WERI-Rb-1 (cell line): ENCODE data around the gene UGGT2.
"Not testable (repeated sequence)": the region's sequence is repeated elsewhere in the genome, so short reads cannot be mapped to it uniquely, and the experiment has no call there.

Experiments
- DNase-seq: peaks from one replicate; pipeline ENCODE4 v3.0.0-alpha.2; 2020
- H3K27ac ChIP-seq: fragments of 250-450 bp; sonication (Bioruptor Pico); 2 replicates; pipeline ENCODE4 v1.5.1; 2020; ENCODE audit warnings: mild to moderate bottlenecking, moderate library complexity
- H3K27me3 ChIP-seq: fragments of 250-450 bp; sonication (Bioruptor Pico); 2 replicates; pipeline ENCODE4 v1.5.1; 2021; ENCODE audit warnings: mild to moderate bottlenecking, low read depth, moderate library complexity; ENCODE audit not compliant: insufficient read depth, severe bottlenecking
- H3K36me3 ChIP-seq: fragments of 250-450 bp; sonication (Bioruptor Pico); 2 replicates; pipeline ENCODE4 v1.5.1; 2020; ENCODE audit warnings: mild to moderate bottlenecking, moderate library complexity
- H3K4me3 ChIP-seq: 2 replicates; pipeline ENCODE4 v1.5.1; 2011; ENCODE audit warnings: low read depth, mild to moderate bottlenecking, control low read depth, low read length
- H3K9me3 ChIP-seq: fragments of 250-450 bp; sonication (Bioruptor Pico); 2 replicates; pipeline ENCODE4 v1.5.1; 2021; ENCODE audit warnings: mild to moderate bottlenecking, moderate library complexity; ENCODE audit not compliant: severe bottlenecking
- CTCF ChIP-seq: IDR thresholded peaks from 2 replicates; pipeline ENCODE4 v1.5.1; 2011; ENCODE audit warnings: low read depth, mild to moderate bottlenecking, control low read depth, inconsistent platforms, low read length

UGGT2 gene

GRCh38 chr13:95931300-95932025 lies 121.7 kb downstream of the UGGT2 start:
- Histone ChIP-seq H3K36me3 (peaks cover 30% of the 10 kb centered on the region), H3K4me3 (no peak overlapping the region), H3K9me3 (peaks cover 16% of the 10 kb centered on the region), H3K27ac (no peak overlapping the region), H3K27me3 (no peaks in the 10 kb centered on the region)
- TF ChIP-seq CTCF: no peak
- no peak for DNase-seq

- TF ChIP-seq CTCF: no peak
- H3K36me3 ChIP-seq: peaks cover 12% of the 10 kb centered on the region
Measured at GRCh38 chr13:95929430-95929829, 123.8 kb downstream of the UGGT2 start.

GRCh38 chr13:95928367-95928906 lies 124.8 kb downstream of the UGGT2 start:
- H3K36me3 ChIP-seq, H3K4me3 ChIP-seq, H3K27ac ChIP-seq, H3K27me3 ChIP-seq, DNase-seq: not testable (repeated sequence)
- peaks cover 16% of the 10 kb centered on the region for H3K9me3 ChIP-seq

More at GRCh38 chr13:95929430-95929829, 123.8 kb downstream of the UGGT2 start:
- H3K27ac ChIP-seq: no peak overlapping the region
- peaks cover 16% of the 10 kb centered on the region for H3K9me3 ChIP-seq
- H3K4me3 ChIP-seq: no peak overlapping the region
- H3K27me3 ChIP-seq: no peaks in the 10 kb centered on the region
- DNase-seq: no peak

GRCh38 chr13:95926231-95926630 lies 127.0 kb downstream of the UGGT2 start:
- Histone ChIP-seq H3K27me3 (no peaks in the 10 kb centered on the region), H3K4me3 (no peak overlapping the region), H3K9me3 (peaks cover 16% of the 10 kb centered on the region), H3K27ac (peak overlapping the region; percentile 69), H3K36me3 (peaks cover 9% of the 10 kb centered on the region)
- TF ChIP-seq CTCF: no peak
- no peak for DNase-seq

- no peak for TF ChIP-seq CTCF
- peaks cover 9% of the 10 kb centered on the region for H3K9me3 ChIP-seq
- H3K27ac ChIP-seq: no peak overlapping the region
- H3K27me3 ChIP-seq: no peaks in the 10 kb centered on the region
- no peaks in the 10 kb centered on the region for H3K36me3 ChIP-seq
- H3K4me3 ChIP-seq: no peak overlapping the region
- no peak for DNase-seq
Measured at GRCh38 chr13:95924389-95924994, 128.7 kb downstream of the UGGT2 start.

- H3K36me3 ChIP-seq: no peaks in the 10 kb centered on the region
- no peak for DNase-seq
- H3K9me3 ChIP-seq: no peaks in the 10 kb centered on the region
- H3K27me3 ChIP-seq: no peaks in the 10 kb centered on the region
- H3K27ac ChIP-seq: no peak overlapping the region
- TF ChIP-seq CTCF: no peak
- H3K4me3 ChIP-seq: no peak overlapping the region
Measured at GRCh38 chr13:95921485-95921884, 131.7 kb downstream of the UGGT2 start.
